Endothelial cell of umbilical vein (primary cell): ENCODE data around the gene RRP1. TPM values are rescaled to one million over a fixed set of nuclear protein-coding genes. Genes with fewer than 3 reads are reported as not detected.

ENCODE experiments used
- BruUV-seq: library from RNA; stranded (reverse); fragments of 400-500 nt; replicated peaks from 2 replicates; lab custom pipeline; 2021; lab: Mats Ljungman, UMichigan
- CTCF ChIA-PET: fragments of 300-600, 350-600 bp; sonication (Branson Sonifier 250); formaldehyde crosslinking; loops from one replicate; lab custom pipeline; 2021; ENCODE audit warnings: antibody characterized with exemption, inconsistent platforms; lab: Charles Lee
- POLR2A ChIA-PET: fragments of 300-600, 350-600 bp; sonication (Branson Sonifier 250); formaldehyde crosslinking; loops from one replicate; lab custom pipeline; 2021; ENCODE audit warnings: antibody characterized with exemption, inconsistent platforms; lab: Charles Lee
- DNase-seq: peaks from one replicate; pipeline ENCODE4 v3.0.0-alpha.2; 2011; ENCODE audit warnings: low read depth, low spot score
- FAIRE-seq: peaks from 2 replicates; lab custom pipeline; 2011; peaks lifted over from hg19 to GRCh38; lab: Jason Lieb, UNC
- H2AFZ ChIP-seq: 2 replicates; pipeline ENCODE4 v1.6.0; 2012; ENCODE audit warnings: low read depth, low read length, control low read depth, inconsistent platforms
- H3K27ac ChIP-seq: 2 replicates; pipeline ENCODE4 v1.5.1; 2011; ENCODE audit warnings: low read depth, mild to moderate bottlenecking, control low read depth, low read length, moderate library complexity; ENCODE audit not compliant: insufficient read depth
- H3K27me3 ChIP-seq, 2 experiments: 2 replicates each; pipeline versions ENCODE4 v1.6.0 to v1.6.1; 2011; ENCODE audit warnings: low read length in 2 of 2, mixed read lengths in 1 of 2; ENCODE audit not compliant: control insufficient read depth in 2 of 2, insufficient read depth in 2 of 2
- H3K36me3 ChIP-seq, 2 experiments: 2 replicates in 1 of 2; 3 replicates in 1 of 2; pipeline ENCODE4 v1.5.1; 2011; ENCODE audit warnings: low read length in 2 of 2, mild to moderate bottlenecking in 1 of 2, moderate library complexity in 1 of 2; ENCODE audit not compliant: control insufficient read depth in 2 of 2, insufficient read depth in 2 of 2; ENCODE audit errors: extremely low read depth in 1 of 2
- H3K4me1 ChIP-seq: 3 replicates; pipeline ENCODE4 v1.5.1; 2011; ENCODE audit warnings: mild to moderate bottlenecking, low read length; ENCODE audit not compliant: control insufficient read depth, insufficient read depth; ENCODE audit errors: extremely low read depth
- H3K4me2 ChIP-seq: 2 replicates; pipeline ENCODE4 v1.6.1; 2011; ENCODE audit warnings: low read length, control low read depth, mixed read lengths; ENCODE audit not compliant: insufficient read depth
- H3K4me3 ChIP-seq, 3 experiments: fragments of 200-600 bp in 1 of 3; sonication (generic), shearing (Covaris generic) in 1 of 3; replicated peaks in 1 of 3; 2 replicates each; pipeline ENCODE4 v1.5.1; 2011 to 2016; ENCODE audit warnings: control low read depth in 3 of 3, low read length in 3 of 3, mild to moderate bottlenecking in 2 of 3, inconsistent platforms in 1 of 3, low read depth in 1 of 3, moderate library complexity in 1 of 3; ENCODE audit not compliant: insufficient read depth in 1 of 3
- H3K79me2 ChIP-seq: 2 replicates; pipeline ENCODE4 v1.6.0; 2012; ENCODE audit warnings: low read length, inconsistent platforms; ENCODE audit not compliant: control insufficient read depth, insufficient read depth
- H3K9ac ChIP-seq: replicated peaks from 2 replicates; pipeline ENCODE3; 2011; ENCODE audit warnings: low read length, control low read depth; ENCODE audit not compliant: insufficient read depth; ENCODE audit errors: extremely low read depth
- H3K9me1 ChIP-seq: replicated peaks from 3 replicates; pipeline ENCODE4 v1.6.0; 2011; ENCODE audit warnings: mild to moderate bottlenecking, low read length; ENCODE audit not compliant: control insufficient read depth, insufficient read depth; ENCODE audit errors: extremely low read depth
- H3K9me3 ChIP-seq: replicated peaks from 2 replicates; pipeline ENCODE4 v1.5.1; 2012; ENCODE audit warnings: low read length, inconsistent platforms; ENCODE audit not compliant: control insufficient read depth, insufficient read depth
- H4K20me1 ChIP-seq: replicated peaks from 2 replicates; pipeline ENCODE3; 2011; ENCODE audit warnings: mild to moderate bottlenecking, low read length; ENCODE audit not compliant: control insufficient read depth, insufficient read depth; ENCODE audit errors: extremely low read depth
- EZH2 ChIP-seq: IDR thresholded peaks from 2 replicates; pipeline ENCODE4 v1.6.1; 2012; ENCODE audit warnings: borderline replicate concordance, low read depth, mild to moderate bottlenecking, moderate library complexity, low read length, inconsistent platforms; ENCODE audit not compliant: severe bottlenecking
- GATA2 ChIP-seq: IDR thresholded peaks from 2 replicates; pipeline ENCODE4 v1.7.0; 2011; ENCODE audit warnings: low read depth, mild to moderate bottlenecking, moderate library complexity, mixed read lengths, low read length; ENCODE audit not compliant: insufficient read length, insufficient read depth
- JUN ChIP-seq: IDR thresholded peaks from 2 replicates; pipeline ENCODE4 v1.6.1; 2011; ENCODE audit warnings: borderline replicate concordance, low read depth; ENCODE audit not compliant: insufficient read length, insufficient read depth
- POLR2A ChIP-seq: IDR thresholded peaks from 2 replicates; pipeline ENCODE4 v1.6.1; 2012; ENCODE audit warnings: low read depth, mild to moderate bottlenecking, control low read depth, low read length
- dilution Hi-C: fragments of 300-500 bp; cut with MboI; formaldehyde crosslinking; loops from one replicate; pipeline ENCODE4 v1.15.0; 2019; ENCODE audit warnings: low sequenced_read_pairs; ENCODE audit not compliant: extremely low pct_ligation_motif_present
- intact Hi-C: fragments of 100-400 bp; cut with micrococcal nuclease; formaldehyde crosslinking; loops from one replicate; pipeline ENCODE4 v1.10.0; 2022
- polyA plus RNA-seq, 4 experiments: library from polyadenylated mRNA; depleted of rRNA in 3 of 4; stranded (reverse) in 3 of 4; unstranded in 1 of 4; fragments of >200 nt; gene quantifications; 2 replicates each; pipeline versions ENCODE4 v1.2.1 to v1.2.3, GENCODE V29; 2011 to 2012; ENCODE audit warnings: missing spikeins in 1 of 4
- total RNA-seq: library from RNA; stranded (reverse); gene quantifications from 2 replicates; pipeline ENCODE4 v1.2.3, GENCODE V29; 2021
- TF ChIP-seq, protein P1 (sequence below): IDR thresholded peaks from 2 replicates; pipeline ENCODE4 v1.6.1; 2011; ENCODE audit not compliant: insufficient read depth, insufficient read length

RRP1 gene
- total and polyA plus RNA-seq, 2 donors (not counting 3 experiments of a cell fraction or from before 2014, with no cell fraction given): 15.2 to 36.3 TPM

DNA sequence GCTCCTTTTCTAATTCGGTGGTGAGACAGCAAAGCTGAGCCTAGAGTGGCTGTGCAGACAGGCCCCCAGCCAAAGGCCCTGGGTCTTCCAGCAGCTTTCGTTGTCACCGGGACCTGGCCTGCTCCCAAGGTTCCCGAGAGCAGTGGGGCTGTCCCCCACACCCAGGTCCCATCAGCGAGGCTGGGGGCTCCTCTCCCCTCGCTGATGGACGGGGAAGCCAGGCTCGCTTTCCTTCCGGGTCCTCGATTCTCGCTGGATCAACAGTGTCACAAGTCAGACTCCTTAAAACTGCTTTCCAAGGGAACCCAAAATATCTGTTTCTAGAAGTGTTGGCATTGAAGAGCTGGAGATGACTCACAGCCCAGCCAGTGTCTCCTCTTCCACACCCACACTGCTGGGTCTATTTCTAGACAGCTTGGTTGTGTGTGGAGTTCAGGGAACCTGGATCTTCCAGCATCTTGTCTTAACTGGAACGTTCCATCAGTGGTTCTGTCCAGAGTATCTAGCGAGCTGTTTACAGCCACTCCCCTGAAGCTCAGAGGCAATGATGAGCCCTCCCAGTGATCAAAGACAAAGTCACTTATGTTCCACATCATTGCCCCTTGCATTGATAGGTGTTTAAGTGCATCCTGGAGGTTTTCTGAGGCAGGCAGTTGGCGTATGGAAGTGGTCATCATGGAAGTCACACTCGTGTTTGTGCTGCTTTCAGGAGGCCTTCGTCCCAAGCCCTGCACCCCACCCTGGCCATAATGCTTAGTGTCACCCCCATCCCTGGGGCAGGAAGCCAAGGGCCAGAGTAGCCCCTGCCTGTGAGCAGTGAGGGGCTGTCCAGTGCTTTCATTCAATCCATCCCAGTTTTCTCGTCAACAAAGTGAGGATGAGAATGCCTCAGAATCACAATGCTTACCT is 35.2 kb downstream of the RRP1 start:
- Histone ChIP-seq H3K9ac (no peak overlapping the region), H3K27ac (no peak overlapping the region), H3K4me1 (no peaks in the 10 kb centered on the region), H3K79me2 (no peaks in the 10 kb centered on the region), H2AFZ (no peak overlapping the region), H3K4me2 (no peak overlapping the region), H3K9me1 (no peaks in the 10 kb centered on the region), H3K9me3 (no peaks in the 10 kb centered on the region), H3K4me3 (no peak overlapping the region), H4K20me1 (no peaks in the 10 kb centered on the region), H3K27me3 (peaks cover 0 to 3% of the 10 kb centered on the region in 2 experiments), H3K36me3 (no peaks in the 10 kb centered on the region)
- dilution Hi-C loops: no loop called here
- ChIA-PET POLR2A (no interaction called here), CTCF (interaction anchor here (0.8 to 2.5 kb wide), 4 partner anchors 11 to 151 kb away, joined by 4 to 12 read pairs (median 6); no protein-coding TSS in a partner anchor)
- no TSS peak for BruUV-seq
- TF ChIP-seq, protein P1, sequence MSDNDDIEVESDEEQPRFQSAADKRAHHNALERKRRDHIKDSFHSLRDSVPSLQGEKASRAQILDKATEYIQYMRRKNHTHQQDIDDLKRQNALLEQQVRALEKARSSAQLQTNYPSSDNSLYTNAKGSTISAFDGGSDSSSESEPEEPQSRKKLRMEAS: no peak
- TF ChIP-seq POLR2A: no peak
- no peak for TF ChIP-seq JUN
- no peak for TF ChIP-seq GATA2
- TF ChIP-seq EZH2: no peak
- FAIRE-seq (no peak), DNase-seq (no peak)
- intact Hi-C loops: loop anchor here (5.0 kb wide), 1 partner anchor 43 kb away; the partner anchor contains the start of gene AGPAT3
